ENCODE results near the gene SQSTM1.

- TF ChIP-seq, protein P1, sequence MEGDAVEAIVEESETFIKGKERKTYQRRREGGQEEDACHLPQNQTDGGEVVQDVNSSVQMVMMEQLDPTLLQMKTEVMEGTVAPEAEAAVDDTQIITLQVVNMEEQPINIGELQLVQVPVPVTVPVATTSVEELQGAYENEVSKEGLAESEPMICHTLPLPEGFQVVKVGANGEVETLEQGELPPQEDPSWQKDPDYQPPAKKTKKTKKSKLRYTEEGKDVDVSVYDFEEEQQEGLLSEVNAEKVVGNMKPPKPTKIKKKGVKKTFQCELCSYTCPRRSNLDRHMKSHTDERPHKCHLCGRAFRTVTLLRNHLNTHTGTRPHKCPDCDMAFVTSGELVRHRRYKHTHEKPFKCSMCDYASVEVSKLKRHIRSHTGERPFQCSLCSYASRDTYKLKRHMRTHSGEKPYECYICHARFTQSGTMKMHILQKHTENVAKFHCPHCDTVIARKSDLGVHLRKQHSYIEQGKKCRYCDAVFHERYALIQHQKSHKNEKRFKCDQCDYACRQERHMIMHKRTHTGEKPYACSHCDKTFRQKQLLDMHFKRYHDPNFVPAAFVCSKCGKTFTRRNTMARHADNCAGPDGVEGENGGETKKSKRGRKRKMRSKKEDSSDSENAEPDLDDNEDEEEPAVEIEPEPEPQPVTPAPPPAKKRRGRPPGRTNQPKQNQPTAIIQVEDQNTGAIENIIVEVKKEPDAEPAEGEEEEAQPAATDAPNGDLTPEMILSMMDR (IDR thresholded peaks at IDR 0.05): no peak
- TF ChIP-seq EZH2 (IDR thresholded peaks at IDR 0.05): no peak
These were observed 52.3 kb downstream of the SQSTM1 start for GRCh38 chr5:179872828-179873575.

All from neural progenitor cell (in vitro differentiated cells).